Measurements from ENCODE around the gene DVL2.

DNA sequence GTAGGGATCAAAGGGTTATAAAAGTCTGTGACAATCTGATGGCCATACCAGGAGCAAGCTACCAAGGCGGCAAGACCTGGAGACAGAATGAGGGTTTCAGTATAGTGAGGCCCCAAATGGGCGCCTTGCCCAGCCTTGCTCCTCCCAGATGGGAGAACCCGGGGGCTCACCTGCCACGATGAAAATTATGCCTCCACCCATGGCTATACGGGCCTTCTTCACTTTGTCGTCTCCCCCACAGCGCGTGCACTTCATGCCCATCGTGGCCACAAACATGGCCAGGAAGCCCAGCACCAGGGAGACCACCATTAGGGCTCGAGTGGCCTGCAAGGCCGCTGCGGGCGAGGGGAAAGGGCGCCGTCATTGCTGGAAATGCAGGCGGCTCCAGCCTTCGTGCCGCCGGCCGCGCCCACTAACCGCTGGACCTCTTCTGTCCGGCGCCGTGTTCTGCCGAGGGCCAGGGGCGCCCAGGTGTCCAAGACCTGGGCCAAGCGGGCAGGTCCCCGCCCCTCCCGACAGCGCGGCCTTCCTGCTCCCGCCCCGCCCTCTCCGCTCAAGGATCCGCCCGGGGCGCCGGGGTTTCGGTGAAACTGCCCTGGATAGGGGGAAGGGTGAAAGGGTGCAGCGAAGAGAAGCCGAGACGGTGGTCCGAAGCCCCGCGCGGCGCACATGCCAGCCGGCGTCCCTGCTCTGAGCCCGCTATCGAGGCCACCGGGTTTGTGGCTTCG is 26.5 kb upstream of the DVL2 start:
- TF ChIP-seq, protein P1, sequence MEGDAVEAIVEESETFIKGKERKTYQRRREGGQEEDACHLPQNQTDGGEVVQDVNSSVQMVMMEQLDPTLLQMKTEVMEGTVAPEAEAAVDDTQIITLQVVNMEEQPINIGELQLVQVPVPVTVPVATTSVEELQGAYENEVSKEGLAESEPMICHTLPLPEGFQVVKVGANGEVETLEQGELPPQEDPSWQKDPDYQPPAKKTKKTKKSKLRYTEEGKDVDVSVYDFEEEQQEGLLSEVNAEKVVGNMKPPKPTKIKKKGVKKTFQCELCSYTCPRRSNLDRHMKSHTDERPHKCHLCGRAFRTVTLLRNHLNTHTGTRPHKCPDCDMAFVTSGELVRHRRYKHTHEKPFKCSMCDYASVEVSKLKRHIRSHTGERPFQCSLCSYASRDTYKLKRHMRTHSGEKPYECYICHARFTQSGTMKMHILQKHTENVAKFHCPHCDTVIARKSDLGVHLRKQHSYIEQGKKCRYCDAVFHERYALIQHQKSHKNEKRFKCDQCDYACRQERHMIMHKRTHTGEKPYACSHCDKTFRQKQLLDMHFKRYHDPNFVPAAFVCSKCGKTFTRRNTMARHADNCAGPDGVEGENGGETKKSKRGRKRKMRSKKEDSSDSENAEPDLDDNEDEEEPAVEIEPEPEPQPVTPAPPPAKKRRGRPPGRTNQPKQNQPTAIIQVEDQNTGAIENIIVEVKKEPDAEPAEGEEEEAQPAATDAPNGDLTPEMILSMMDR (IDR thresholded peaks at IDR 0.05), result no peak
- TF ChIP-seq POLR2A (IDR thresholded peaks at IDR 0.05), result no peak
